GM12878 (cell line): Measurements from ENCODE around the gene IFNLR1. TPM values are rescaled to one million over a fixed set of nuclear protein-coding genes. Genes with fewer than 3 reads are reported as not detected.

ENCODE experiments used
- ATAC-seq: fragments of 200-7000 bp; cut with Tn5 transposase; 3 replicates; pipeline ENCODE4 v1.9.1; 2020; ENCODE audit warnings: mild to moderate bottlenecking, moderate library complexity
- BruUV-seq: library from RNA; stranded (reverse); fragments of 400-500 nt; replicated peaks from 2 replicates; lab custom pipeline; 2021; lab: Mats Ljungman, UMichigan
- CTCF ChIA-PET: fragments of 300-600 bp; sonication (Branson Sonifier 250); formaldehyde crosslinking; extraction: SDS; loops from one replicate; lab custom pipeline; 2021; ENCODE audit warnings: inconsistent platforms; lab: Yijun Ruan, JAX
- POLR2A ChIA-PET: fragments of 350-600 bp; formaldehyde crosslinking; extraction: SDS; loops from one replicate; lab custom pipeline; 2021; ENCODE audit warnings: inconsistent platforms; lab: Charles Lee
- RAD21 ChIA-PET: fragments of 300-600 bp; sonication (Branson Sonifier 250); formaldehyde crosslinking; loops from one replicate; lab custom pipeline; 2023; ENCODE audit warnings: antibody characterized with exemption; ENCODE audit not compliant: unreplicated experiment; lab: Charles Lee
- SMC1A ChIA-PET: fragments of 300-600 bp; sonication (Branson Sonifier 250); formaldehyde crosslinking; loops from one replicate; lab custom pipeline; 2023; ENCODE audit not compliant: unreplicated experiment, uncharacterized antibody; lab: Charles Lee
- DNase-seq: peaks from one replicate; pipeline ENCODE4 v3.0.0-alpha.2; 2011; ENCODE audit warnings: low read depth, low spot score
- FAIRE-seq: peaks from 3 replicates; lab custom pipeline; 2011; peaks lifted over from hg19 to GRCh38; lab: Jason Lieb, UNC
- H2AFZ ChIP-seq: 2 replicates; pipeline ENCODE4 v1.6.0; 2011; ENCODE audit warnings: low read depth, low read length, control low read depth; ENCODE audit not compliant: control insufficient read depth
- H3K27ac ChIP-seq: 2 replicates; pipeline ENCODE4 v1.5.1; 2011; ENCODE audit warnings: control low read depth; ENCODE audit not compliant: control insufficient read depth, insufficient read depth
- H3K27me3 ChIP-seq, 2 experiments: replicated peaks in 1 of 2; 2 replicates each; pipeline versions ENCODE4 v1.6.0 to v1.6.1; 2011; ENCODE audit warnings: low read length in 1 of 2; ENCODE audit not compliant: control insufficient read depth in 2 of 2, insufficient read depth in 2 of 2
- H3K36me3 ChIP-seq, 2 experiments: 2 replicates each; pipeline ENCODE4 v1.5.1; 2011; ENCODE audit warnings: low read length in 1 of 2; ENCODE audit not compliant: control insufficient read depth in 2 of 2, insufficient read depth in 2 of 2
- H3K4me1 ChIP-seq: 2 replicates; pipeline ENCODE4 v1.6.1; 2011; ENCODE audit warnings: mild to moderate bottlenecking, low read length, moderate library complexity, mixed read lengths; ENCODE audit not compliant: control insufficient read depth, insufficient read depth
- H3K4me2 ChIP-seq: 2 replicates; pipeline ENCODE4 v1.6.0; 2011; ENCODE audit warnings: control low read depth; ENCODE audit not compliant: control insufficient read depth, insufficient read depth
- H3K4me3 ChIP-seq: fragments of 200-600 bp; sonication (generic); 2 replicates; pipeline ENCODE4 v1.5.1; 2016
- H3K79me2 ChIP-seq: 2 replicates; pipeline ENCODE4 v1.6.0; 2011; ENCODE audit warnings: low read length; ENCODE audit not compliant: control insufficient read depth, insufficient read depth
- H3K9ac ChIP-seq: 2 replicates; pipeline ENCODE4 v1.8.0; 2011; ENCODE audit warnings: low read length, control low read depth, mixed read lengths; ENCODE audit not compliant: control insufficient read depth, insufficient read depth
- H3K9me3 ChIP-seq: replicated peaks from 3 replicates; pipeline ENCODE4 v1.5.1; 2011; ENCODE audit warnings: mild to moderate bottlenecking, low read length; ENCODE audit not compliant: control insufficient read depth, insufficient read depth
- H4K20me1 ChIP-seq: 2 replicates; pipeline ENCODE4 v1.6.0; 2011; ENCODE audit not compliant: control insufficient read depth, insufficient read depth
- CBX5 ChIP-seq: sonication (generic); IDR thresholded peaks from 2 replicates; pipeline ENCODE4 v1.6.1; 2016; ENCODE audit warnings: low read depth, moderate library complexity, mild to moderate bottlenecking, inconsistent platforms
- CHD4 ChIP-seq: fragments of 200-600 bp; sonication (generic); IDR thresholded peaks from 2 replicates; pipeline ENCODE4 v1.6.1; 2016; ENCODE audit warnings: mild to moderate bottlenecking
- ESRRA ChIP-seq: IDR thresholded peaks from 2 replicates; pipeline ENCODE4 v1.6.1; 2012; ENCODE audit warnings: mild to moderate bottlenecking, low read length, improper control_type of control experiment
- EZH2 ChIP-seq: IDR thresholded peaks from 2 replicates; pipeline ENCODE4 v1.6.1; 2012; ENCODE audit warnings: low read depth, mild to moderate bottlenecking, control low read depth, inconsistent platforms, low read length, borderline replicate concordance; ENCODE audit not compliant: control insufficient read depth
- FOS ChIP-seq: IDR thresholded peaks from 3 replicates; pipeline ENCODE4 v1.6.1; 2011; ENCODE audit warnings: borderline replicate concordance; ENCODE audit not compliant: insufficient read length; ENCODE audit errors: extremely low read depth
- IKZF2 ChIP-seq, 2 experiments: fragments of 450-650 bp; IDR thresholded peaks; 2 replicates each; pipeline ENCODE4 v1.6.1; 2017; ENCODE audit warnings: mild to moderate bottlenecking in 2 of 2, moderate library complexity in 2 of 2
- POU2F2 ChIP-seq: IDR thresholded peaks from 3 replicates; pipeline ENCODE4 v1.6.1; 2011; ENCODE audit warnings: low read depth, mild to moderate bottlenecking, low read length, borderline replicate concordance
- SREBF1 ChIP-seq: IDR thresholded peaks from 2 replicates; pipeline ENCODE4 v1.6.1; 2012; ENCODE audit warnings: mild to moderate bottlenecking, low read length
- STAT1 ChIP-seq: fragments of 450-650 bp; conservative IDR thresholded peaks from 2 replicates; pipeline ENCODE4 v1.6.1; 2014; ENCODE audit warnings: antibody characterized with exemption, mild to moderate bottlenecking
- SUPT20H ChIP-seq: IDR thresholded peaks from 2 replicates; pipeline ENCODE4 v1.6.1; 2011; ENCODE audit warnings: low read depth, mild to moderate bottlenecking, low read length, moderate library complexity, borderline replicate concordance; ENCODE audit not compliant: control insufficient read depth
- WGBS: methylation state at CpG from one replicate; pipeline ENCODE4 v1.1.6; 2016; ENCODE audit warnings: low lambda C conversion rate; ENCODE audit not compliant: insufficient replicate concordance, insufficient coverage; ENCODE audit errors: missing lambda C conversion rate; 5-methylcytosine and 5-hydroxymethylcytosine counted together
- in situ Hi-C: fragments of 300-500 bp; cut with MboI; formaldehyde crosslinking; loops from 9 replicates; pipeline ENCODE4 v1.14.3; 2018; ENCODE audit warnings: mixed read lengths
- intact Hi-C: fragments of 100-400 bp; cut with micrococcal nuclease; formaldehyde crosslinking; loops from one replicate; pipeline ENCODE4 v1.14.2; 2022; ENCODE audit not compliant: unreplicated experiment
- polyA plus RNA-seq, 11 experiments: library from polyadenylated mRNA; depleted of rRNA in 4 of 11; unstranded in 6 of 11; stranded (reverse) in 5 of 11; fragments of >200 nt; fragmentation: Nextera tagmentation in 4 of 11; fragmentation: Illumina TruSeq in 1 of 11; extraction: Ambion mirVana in 4 of 11; extraction: Trizol in 1 of 11; gene quantifications; 1 replicate in 1 of 11; 2 replicates in 10 of 11; pipeline versions ENCODE4 v1.2.1 to v1.2.3, GENCODE V29; 2011 to 2016; ENCODE audit warnings: inconsistent platforms in 2 of 11, missing spikeins in 2 of 11, low read depth in 1 of 11
- total RNA-seq, 4 experiments: library from RNA; depleted of rRNA in 3 of 4; stranded (reverse); fragments of >200 nt in 3 of 4; fragmentation: Illumina TruSeq in 1 of 4; extraction: Trizol in 1 of 4; gene quantifications; 2 replicates each; pipeline versions ENCODE4 v1.2.1 to v1.2.3, GENCODE V29; 2013 to 2021
- TF ChIP-seq, protein P1 (sequence below): fragments of 150-350 bp; IDR thresholded peaks from 2 replicates; pipeline ENCODE4 v1.6.1; 2016; ENCODE audit warnings: low read depth, low read length

IFNLR1 gene
- total and polyA plus RNA-seq, 10 of the 15 experiments (the other 5 are each of a cell fraction or from before 2014, with no cell fraction given): 0.31 to 5.6 (median 3.9) TPM

DNA sequence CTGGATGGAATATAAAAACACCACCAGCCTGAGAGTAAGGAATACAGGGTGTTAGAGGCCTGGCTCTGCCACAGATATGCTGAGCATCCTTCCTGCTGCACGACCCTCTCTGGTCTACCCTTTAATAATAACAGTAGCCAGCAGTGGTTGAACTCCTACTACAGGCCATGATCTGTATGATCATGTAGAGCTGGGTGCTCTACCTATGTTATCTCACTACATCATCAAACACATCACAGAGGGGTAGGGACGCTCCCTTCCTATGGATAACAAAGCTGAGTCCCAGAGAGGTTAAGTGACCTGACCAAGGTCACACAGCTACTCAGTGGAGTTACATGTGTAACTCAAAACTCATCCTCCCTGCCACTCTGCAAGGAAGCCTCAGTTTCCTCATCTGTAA is 62.1 kb downstream of the IFNLR1 start (continued):
- TF ChIP-seq SREBF1 (no peak), EZH2 (no peak), IKZF2 (IDR thresholded peaks at IDR 0.05) (no peak), SUPT20H (no peak), POU2F2 (no peak)

DNA sequence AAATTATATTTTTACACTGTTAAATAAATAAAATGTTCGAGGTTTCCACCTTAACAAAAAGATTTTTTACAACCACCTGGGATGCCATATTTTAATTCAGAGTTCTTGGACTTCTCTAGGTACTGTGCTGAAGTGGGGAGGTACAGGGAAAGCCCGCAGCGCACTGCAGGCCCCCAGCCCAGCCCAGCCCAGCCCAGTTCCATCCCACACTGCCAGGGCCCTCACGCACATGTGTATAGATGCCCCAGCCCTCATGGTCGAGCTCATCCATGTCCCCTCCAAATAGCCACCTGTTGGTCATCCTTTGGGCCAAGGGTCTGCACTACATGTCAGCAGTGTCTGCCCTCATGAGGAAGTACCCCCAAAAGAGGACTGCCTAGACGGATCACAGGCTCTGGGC is 63.5 kb downstream of the IFNLR1 start:
- DNase-seq (no peak), ATAC-seq (no peak), FAIRE-seq (no peak)
- no peaks in the 10 kb centered on the region; the same call in 2 of the 3 replicates for H3K9me3 ChIP-seq
- ChIA-PET POLR2A (no interaction called here), SMC1A (no interaction called here), CTCF (no interaction called here), RAD21 (no interaction called here)
- 33% methylated on average over 6 of the region's 6 CpGs for WGBS
- H3K27ac ChIP-seq: no peak overlapping the region
- no peak overlapping the region for H3K4me2 ChIP-seq
- in situ Hi-C loops: no loop called here
- no peaks in the 10 kb centered on the region for H4K20me1 ChIP-seq
- no peak for TF ChIP-seq STAT1
- no peak for TF ChIP-seq CBX5
- TF ChIP-seq, protein P1, sequence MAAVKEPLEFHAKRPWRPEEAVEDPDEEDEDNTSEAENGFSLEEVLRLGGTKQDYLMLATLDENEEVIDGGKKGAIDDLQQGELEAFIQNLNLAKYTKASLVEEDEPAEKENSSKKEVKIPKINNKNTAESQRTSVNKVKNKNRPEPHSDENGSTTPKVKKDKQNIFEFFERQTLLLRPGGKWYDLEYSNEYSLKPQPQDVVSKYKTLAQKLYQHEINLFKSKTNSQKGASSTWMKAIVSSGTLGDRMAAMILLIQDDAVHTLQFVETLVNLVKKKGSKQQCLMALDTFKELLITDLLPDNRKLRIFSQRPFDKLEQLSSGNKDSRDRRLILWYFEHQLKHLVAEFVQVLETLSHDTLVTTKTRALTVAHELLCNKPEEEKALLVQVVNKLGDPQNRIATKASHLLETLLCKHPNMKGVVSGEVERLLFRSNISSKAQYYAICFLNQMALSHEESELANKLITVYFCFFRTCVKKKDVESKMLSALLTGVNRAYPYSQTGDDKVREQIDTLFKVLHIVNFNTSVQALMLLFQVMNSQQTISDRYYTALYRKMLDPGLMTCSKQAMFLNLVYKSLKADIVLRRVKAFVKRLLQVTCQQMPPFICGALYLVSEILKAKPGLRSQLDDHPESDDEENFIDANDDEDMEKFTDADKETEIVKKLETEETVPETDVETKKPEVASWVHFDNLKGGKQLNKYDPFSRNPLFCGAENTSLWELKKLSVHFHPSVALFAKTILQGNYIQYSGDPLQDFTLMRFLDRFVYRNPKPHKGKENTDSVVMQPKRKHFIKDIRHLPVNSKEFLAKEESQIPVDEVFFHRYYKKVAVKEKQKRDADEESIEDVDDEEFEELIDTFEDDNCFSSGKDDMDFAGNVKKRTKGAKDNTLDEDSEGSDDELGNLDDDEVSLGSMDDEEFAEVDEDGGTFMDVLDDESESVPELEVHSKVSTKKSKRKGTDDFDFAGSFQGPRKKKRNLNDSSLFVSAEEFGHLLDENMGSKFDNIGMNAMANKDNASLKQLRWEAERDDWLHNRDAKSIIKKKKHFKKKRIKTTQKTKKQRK: no peak
- no peak for TF ChIP-seq ESRRA
- TF ChIP-seq CHD4: no peak
- TF ChIP-seq FOS: no peak
- H3K36me3 ChIP-seq: no peaks in the 10 kb centered on the region
- intact Hi-C loops: no loop called here
- no peak overlapping the region for H3K4me3 ChIP-seq
- H3K79me2 ChIP-seq: no peaks in the 10 kb centered on the region
- no peak overlapping the region for H3K9ac ChIP-seq
- H3K4me1 ChIP-seq: no peaks in the 10 kb centered on the region; the same call in 1 of the 2 replicates
- H2AFZ ChIP-seq: no peak overlapping the region
- BruUV-seq: no TSS peak
- peaks cover 0 to 3% of the 10 kb centered on the region in 2 experiments; a peak in 2 of 4 replicates for H3K27me3 ChIP-seq
